Transverse colon (tissue), 4 donors: ENCODE data around the gene IBA57.

Experiments
- CTCF ChIP-seq, 5 experiments: fragments of 200-600 bp in 3 of 5; fragments of 450-650 bp in 2 of 5; sonication (generic) in 3 of 5; IDR thresholded peaks; 1 replicate in 2 of 5; 2 replicates in 3 of 5; pipeline ENCODE4 v1.5.1; 2016 to 2017; ENCODE audit warnings: antibody characterized with exemption in 5 of 5, inconsistent platforms in 3 of 5, mild to moderate bottlenecking in 2 of 5, moderate library complexity in 1 of 5
- EP300 ChIP-seq: sonication (generic); formaldehyde crosslinking; IDR thresholded peaks from one replicate; pipeline ENCODE4 v1.6.1; 2017; ENCODE audit warnings: antibody characterized with exemption, low read depth
- POLR2A ChIP-seq: fragments of 450-650 bp; IDR thresholded peaks from one replicate; pipeline ENCODE4 v1.6.1; 2016; ENCODE audit warnings: antibody characterized with exemption, mild to moderate bottlenecking, moderate library complexity
- POLR2AphosphoS5 ChIP-seq, 3 donors: sonication (generic); formaldehyde crosslinking; IDR thresholded peaks; one replicate each; pipeline ENCODE4 v1.6.1; 2016; ENCODE audit warnings: antibody characterized with exemption in 3 of 3

- no peak for TF ChIP-seq POLR2AphosphoS5 (IDR thresholded peaks at IDR 0.05)
- no peak for TF ChIP-seq CTCF (IDR thresholded peaks at IDR 0.05)
- no peak for TF ChIP-seq EP300
- no peak for TF ChIP-seq POLR2A
These were observed 63.0 kb downstream of the IBA57 start for GRCh38 chr1:228228601-228229074.
